CD4-positive, alpha-beta T cell (primary cell): Measurements from ENCODE around the gene LAPTM4A. TPM values are rescaled to one million over a fixed set of nuclear protein-coding genes. Genes with fewer than 3 reads are reported as not detected.

Experiments used
- ATAC-seq: fragments of 200-7000 bp; cut with Tn5 transposase; one replicate; pipeline ENCODE4 v1.10.0; 2022; ENCODE audit warnings: mild to moderate bottlenecking; ENCODE audit not compliant: poor library complexity
- CTCF ChIA-PET: fragments of 350-600 bp; sonication (Branson Sonifier 250); formaldehyde crosslinking; loops from one replicate; lab custom pipeline; 2021; ENCODE audit warnings: antibody characterized with exemption, inconsistent platforms; lab: Charles Lee
- POLR2A ChIA-PET: fragments of 350-600 bp; sonication (Branson Sonifier 250); formaldehyde crosslinking; loops from one replicate; lab custom pipeline; 2021; ENCODE audit warnings: antibody characterized with exemption, inconsistent platforms; lab: Charles Lee
- DNase-seq, 14 experiments: peaks; one replicate each; pipeline ENCODE4 v3.0.0-alpha.2; 2013 to 2020; ENCODE audit warnings: mixed read lengths in 2 of 14
- H3K27ac ChIP-seq, 2 donors: one replicate each; pipeline versions ENCODE4 v1.5.1 to v1.7.0; 2013; ENCODE audit warnings: low read length in 2 of 2, low read depth in 1 of 2, mild to moderate bottlenecking in 1 of 2
- H3K27me3 ChIP-seq, 2 experiments: 1 replicate in 1 of 2; 2 replicates in 1 of 2; pipeline versions ENCODE4 v1.6.1 to v1.7.0; 2013; ENCODE audit warnings: low read length in 2 of 2, control low read depth in 1 of 2, mild to moderate bottlenecking in 1 of 2, moderate library complexity in 1 of 2; ENCODE audit not compliant: insufficient read depth in 2 of 2, control insufficient read depth in 1 of 2
- H3K36me3 ChIP-seq: one replicate; pipeline ENCODE4 v1.6.1; 2013; ENCODE audit warnings: low read length, control low read depth; ENCODE audit not compliant: insufficient read depth
- H3K4me1 ChIP-seq: one replicate; pipeline ENCODE4 v1.6.1; 2013; ENCODE audit warnings: low read length, control low read depth; ENCODE audit not compliant: insufficient read depth
- H3K4me3 ChIP-seq: one replicate; pipeline ENCODE4 v1.5.1; 2013; ENCODE audit warnings: mild to moderate bottlenecking, low read length, moderate library complexity
- H3K9me3 ChIP-seq, 2 experiments: 1 replicate in 1 of 2; 2 replicates in 1 of 2; pipeline versions ENCODE4 v1.6.1 to v1.7.0; 2013; ENCODE audit warnings: low read length in 2 of 2, mild to moderate bottlenecking in 2 of 2, control low read depth in 1 of 2, moderate library complexity in 1 of 2; ENCODE audit not compliant: control insufficient read depth in 1 of 2, insufficient read depth in 1 of 2
- H3K27ac Mint-ChIP-seq: one replicate; pipeline ENCODE4 v1.8.0; 2020; ENCODE audit warnings: mixed read lengths
- H3K27me3 Mint-ChIP-seq: one replicate; pipeline ENCODE4 v1.8.0; 2021; ENCODE audit warnings: mixed read lengths
- H3K36me3 Mint-ChIP-seq: one replicate; pipeline ENCODE4 v1.8.0; 2021; ENCODE audit warnings: low read depth, mixed read lengths
- H3K4me1 Mint-ChIP-seq: one replicate; pipeline ENCODE4 v1.8.0; 2021; ENCODE audit warnings: low read depth, mixed read lengths
- H3K4me3 Mint-ChIP-seq: one replicate; pipeline ENCODE4 v1.8.0; 2020; ENCODE audit warnings: mild to moderate bottlenecking, mixed read lengths
- H3K9me3 Mint-ChIP-seq: one replicate; pipeline ENCODE4 v1.8.0; 2020; ENCODE audit warnings: mixed read lengths
- CTCF ChIP-seq: fragments of 200-600 bp; IDR thresholded peaks from one replicate; pipeline ENCODE4 v1.8.0; 2022; ENCODE audit warnings: antibody characterized with exemption, mild to moderate bottlenecking
- intact Hi-C, 2 experiments: fragments of 100-400 bp; cut with DNase I in 1 of 2; cut with micrococcal nuclease in 1 of 2; formaldehyde crosslinking; loops; one replicate each; pipeline versions ENCODE4 v1.15.1 to v1.9.0; 2023 to 2025; cut with DNase I, micrococcal nuclease
- total RNA-seq, 174 experiments: library from RNA in 2 of 174; stranded (reverse) in 2 of 174; gene quantifications; one replicate each; pipeline ENCODE4 v1.2.3 and lab custom pipeline; 2021 to 2026

Gene LAPTM4A
- total RNA-seq, 2 experiments from 2014 or later, result 59.4 to 62.0 TPM

- no peak overlapping the region for H3K4me3 ChIP-seq
- DNase-seq (no peak), ATAC-seq (no peak)
- H3K4me1 ChIP-seq, result no peaks in the 10 kb centered on the region
- no peaks in the 10 kb centered on the region for H3K36me3 Mint-ChIP-seq
- H3K4me3 Mint-ChIP-seq, result no peak overlapping the region
- intact Hi-C loops, result no loop called here
- peaks cover 0 to 5% of the 10 kb centered on the region in 2 experiments for H3K9me3 ChIP-seq
- H3K27ac ChIP-seq, result no peak overlapping the region
- CTCF ChIA-PET, result interaction anchor here (1.2 kb wide), 1 partner anchor 12 kb away, joined by 4 read pairs; no protein-coding TSS in a partner anchor
- no peak overlapping the region for H3K27ac Mint-ChIP-seq
- POLR2A ChIA-PET, result interaction anchor here (0.6 kb wide), 1 partner anchor 16 kb away, joined by 3 read pairs; no protein-coding TSS in a partner anchor
- H3K36me3 ChIP-seq, result no peaks in the 10 kb centered on the region
- TF ChIP-seq CTCF, result no peak
- H3K27me3 ChIP-seq, result peaks cover 4 to 9% of the 10 kb centered on the region in 2 experiments
- no peaks in the 10 kb centered on the region for H3K9me3 Mint-ChIP-seq
- H3K27me3 Mint-ChIP-seq, result peaks cover 35% of the 10 kb centered on the region
- H3K4me1 Mint-ChIP-seq, result no peaks in the 10 kb centered on the region
These were observed 10.0 kb upstream of the LAPTM4A start for GRCh38 chr2:20061476-20061875.

GRCh38 chr2:20060106-20060505 lies 8.7 kb upstream of the LAPTM4A start:
- Histone ChIP-seq H3K4me3 (no peak overlapping the region), H3K36me3 (no peaks in the 10 kb centered on the region), H3K27me3 (peaks cover 9 to 11% of the 10 kb centered on the region in 2 experiments), H3K9me3 (peaks cover 0 to 5% of the 10 kb centered on the region in 2 experiments), H3K27ac (no peak overlapping the region), H3K4me1 (no peaks in the 10 kb centered on the region)
- POLR2A ChIA-PET, result no interaction called here
- H3K4me3 Mint-ChIP-seq, result no peak overlapping the region
- peaks cover 49% of the 10 kb centered on the region for H3K27me3 Mint-ChIP-seq
- H3K36me3 Mint-ChIP-seq, result no peaks in the 10 kb centered on the region
- no peaks in the 10 kb centered on the region for H3K9me3 Mint-ChIP-seq
- H3K4me1 Mint-ChIP-seq, result no peaks in the 10 kb centered on the region
- ATAC-seq (no peak), DNase-seq (no peak)
- intact Hi-C loops, result no loop called here
- TF ChIP-seq CTCF, result no peak
- CTCF ChIA-PET, result no interaction called here
- H3K27ac Mint-ChIP-seq, result no peak overlapping the region

- Histone ChIP-seq H3K4me1 (peaks cover 2% of the 10 kb centered on the region), H3K27me3 (peaks cover 11 to 13% of the 10 kb centered on the region in 2 experiments), H3K9me3 (peaks cover 0 to 5% of the 10 kb centered on the region in 2 experiments), H3K4me3 (no peak overlapping the region), H3K27ac (no peak overlapping the region), H3K36me3 (no peaks in the 10 kb centered on the region)
- Mint-ChIP-seq H3K36me3 (no peaks in the 10 kb centered on the region), H3K4me1 (no peaks in the 10 kb centered on the region), H3K27ac (no peak overlapping the region), H3K4me3 (no peak overlapping the region), H3K9me3 (no peaks in the 10 kb centered on the region), H3K27me3 (peaks cover 51% of the 10 kb centered on the region)
- no peak for DNase-seq
- no peak for TF ChIP-seq CTCF
- POLR2A ChIA-PET, result no interaction called here
- intact Hi-C loops, result loop anchor here in 1 of 2 experiments (10.0 kb wide), 1 partner anchor 1492 kb away; the partner anchor contains the start of gene RDH14
- no peak for ATAC-seq
- CTCF ChIA-PET, result no interaction called here
These were observed 5.8 kb upstream of the LAPTM4A start for GRCh38 chr2:20057268-20057667.
